Measurements from ENCODE around the gene ARID4A. TPM values are rescaled to one million over a fixed set of nuclear protein-coding genes. Genes with fewer than 3 reads are reported as not detected.

The ARID4A gene
- total and polyA plus RNA-seq, 9 of the 15 experiments (the other 6 are each of a cell fraction or from before 2014, with no cell fraction given) = 2.4 to 11.5 (median 8.7) TPM

DNA sequence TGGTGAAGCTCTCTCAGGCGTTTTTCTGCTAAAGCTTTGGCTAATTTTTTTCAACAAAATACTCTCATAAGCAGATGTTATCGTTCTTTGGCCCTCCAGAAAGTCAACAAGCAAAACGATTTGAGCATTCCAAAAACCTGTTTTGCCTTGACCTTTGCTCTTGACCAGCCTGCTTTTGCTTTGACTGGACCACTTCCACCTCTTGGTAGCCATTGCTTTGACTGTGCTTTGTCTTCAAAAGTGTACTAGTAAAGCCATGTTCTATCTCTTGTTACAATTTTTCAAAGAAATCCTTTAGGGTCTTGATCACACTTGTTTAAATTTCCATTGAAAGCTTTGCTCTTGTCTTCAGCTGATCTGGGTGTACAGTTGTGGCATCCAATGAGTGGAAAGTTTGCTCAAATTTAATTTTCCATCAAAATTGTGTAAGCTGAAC is 10.7 kb upstream of the ARID4A start:
- intact Hi-C loops (cut with micrococcal nuclease) = no loop called here
- Histone ChIP-seq H2AFZ (ENCODE audit: low read depth, low read length) (no peak overlapping the region), H3K9ac (ENCODE audit: insufficient read depth in 1 of 2, low read depth in 2 of 2, low read length in 2 of 2) (no peak overlapping the region), H3K9me3 (replicated peaks; ENCODE audit: control insufficient read depth, insufficient read depth, low read depth, low read length) (no peaks in the 10 kb centered on the region), H3K79me2 (ENCODE audit: control insufficient read depth, insufficient read depth, low read length) (peaks cover 71% of the 10 kb centered on the region), H3K4me2 (ENCODE audit: insufficient read depth, low read length) (no peak overlapping the region), H4K20me1 (replicated peaks; ENCODE audit: control insufficient read depth, insufficient read depth, low read length) (no peaks in the 10 kb centered on the region), H3K9me1 (ENCODE audit: control insufficient read depth, insufficient read depth, low read length) (no peaks in the 10 kb centered on the region), H3K27me3 (ENCODE audit: control insufficient read depth in 2 of 2, insufficient read depth in 2 of 2, low read length in 2 of 2) (no peaks in the 10 kb centered on the region), H3K4me1 (replicated peaks in 1 of 2; ENCODE audit: control insufficient read depth in 2 of 2, insufficient read depth in 2 of 2, low read length in 2 of 2) (peaks cover 0 to 6% of the 10 kb centered on the region in 2 experiments; a peak in 3 of 5 replicates), H3K4me3 (no peak overlapping the region), H3K36me3 (ENCODE audit: control insufficient read depth, insufficient read depth, low read length) (peaks cover 95% of the 10 kb centered on the region), H3K27ac (ENCODE audit: extremely low read depth, low read depth, low read length) (no peak overlapping the region)
- no peak for DNase-seq (ENCODE audit: extremely low read depth in 1 of 4, low spot score in 3 of 4)
- no peak for TF ChIP-seq NFE2 (IDR thresholded peaks at IDR 0.05; ENCODE audit: low read depth)
- no TSS peak for BruUV-seq (replicated peaks)
- no peak for ATAC-seq
- FAIRE-seq = no peak
- in situ Hi-C loops (cut with MboI) = no loop called here
- 48% methylated on average over 3 of the region's 3 CpGs for WGBS (ENCODE audit: insufficient coverage, low coverage, missing lambda C conversion rate)
- CTCF ChIA-PET (ENCODE audit: low intra/inter-chr PET ratio) = no interaction called here
- POLR2A ChIA-PET = interaction anchor here (1.1 to 1.8 kb wide), 3 partner anchors 10 to 13 kb away, joined by 3 to 5 read pairs (median 5); partner anchors contain the start of gene ARID4A

DNA sequence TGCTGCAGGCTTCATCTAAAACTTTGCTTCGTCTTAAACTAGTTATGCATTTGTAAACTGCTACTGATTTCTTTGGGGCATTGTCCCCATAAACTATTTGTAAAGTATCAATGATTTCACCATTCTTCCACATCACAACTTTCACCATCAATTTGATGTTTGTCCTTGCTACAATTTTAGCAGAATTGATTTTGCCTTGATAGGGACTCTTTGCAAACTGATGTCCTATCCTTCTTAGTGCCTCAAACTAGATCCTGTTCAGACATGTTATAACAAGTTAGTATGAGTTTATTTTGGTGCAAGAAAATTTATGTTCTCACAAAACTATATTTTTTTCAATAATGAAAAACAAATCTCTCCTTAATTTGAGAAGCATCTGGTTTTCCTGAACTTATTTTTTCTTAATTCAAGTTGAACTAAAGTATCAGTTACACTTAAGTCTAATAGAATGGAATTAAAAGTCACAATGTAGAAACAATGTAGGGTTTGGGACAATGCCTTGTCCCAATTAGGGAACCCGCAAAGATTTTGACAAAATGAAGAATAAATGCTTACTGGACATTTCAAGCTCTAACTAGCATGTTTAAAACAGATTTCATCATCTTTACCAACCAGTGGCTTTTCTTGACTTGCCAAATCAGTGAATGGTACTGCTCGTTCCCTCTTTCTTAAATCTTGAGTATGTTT is 10.1 kb upstream of the ARID4A start:
- Histone ChIP-seq H3K4me2 (ENCODE audit: insufficient read depth, low read length) (no peak overlapping the region), H3K36me3 (ENCODE audit: control insufficient read depth, insufficient read depth, low read length) (peaks cover 95% of the 10 kb centered on the region), H3K9me1 (ENCODE audit: control insufficient read depth, insufficient read depth, low read length) (no peaks in the 10 kb centered on the region), H3K4me3 (no peak overlapping the region), H3K79me2 (ENCODE audit: control insufficient read depth, insufficient read depth, low read length) (peaks cover 71% of the 10 kb centered on the region), H2AFZ (ENCODE audit: low read depth, low read length) (no peak overlapping the region), H3K9ac (ENCODE audit: insufficient read depth in 1 of 2, low read depth in 2 of 2, low read length in 2 of 2) (no peak overlapping the region), H3K4me1 (replicated peaks in 1 of 2; ENCODE audit: control insufficient read depth in 2 of 2, insufficient read depth in 2 of 2, low read length in 2 of 2) (peaks cover 0 to 4% of the 10 kb centered on the region in 2 experiments; a peak in 3 of 5 replicates), H3K27me3 (ENCODE audit: control insufficient read depth in 2 of 2, insufficient read depth in 2 of 2, low read length in 2 of 2) (no peaks in the 10 kb centered on the region), H3K27ac (ENCODE audit: extremely low read depth, low read depth, low read length) (no peak overlapping the region), H3K9me3 (replicated peaks; ENCODE audit: control insufficient read depth, insufficient read depth, low read depth, low read length) (no peaks in the 10 kb centered on the region), H4K20me1 (replicated peaks; ENCODE audit: control insufficient read depth, insufficient read depth, low read length) (no peaks in the 10 kb centered on the region)
- TF ChIP-seq ATF7 (IDR thresholded peaks at IDR 0.05) (no peak), CEBPG (CRISPR knock-in tag; IDR thresholded peaks at IDR 0.05) (no peak), CEBPG (tag; conservative IDR thresholded peaks at IDR 0.05 in 1 of 2, IDR thresholded peaks at IDR 0.05 in 1 of 2) (0 out of 4 replicates have a peak, but pooled peaks of 1 of the 2 experiments have one; percentile 12), ZNF316 (IDR thresholded peaks at IDR 0.05) (peak; percentile 22; the same call in 1 of the 2 replicates)
- DNase-seq (ENCODE audit: extremely low read depth in 1 of 4, low spot score in 3 of 4) = no peak
- ChIA-PET CTCF (ENCODE audit: low intra/inter-chr PET ratio) (interaction anchor here (0.5 kb wide), 1 partner anchor 11 kb away, joined by 3 read pairs; no protein-coding TSS in a partner anchor), POLR2A (interaction anchor here (1.5 to 2.0 kb wide), 2 partner anchors 9 to 14 kb away, joined by 5 to 7 read pairs; partner anchors contain the start of gene ARID4A)
- intact Hi-C loops (cut with micrococcal nuclease) = no loop called here
- ATAC-seq = no peak
- no peak for FAIRE-seq
- in situ Hi-C loops (cut with MboI) = no loop called here
- WGBS (ENCODE audit: insufficient coverage, low coverage, missing lambda C conversion rate) = 67% methylated on average over 3 of the region's 3 CpGs
- no TSS peak for BruUV-seq (replicated peaks)
